OCI-LY3 (cell line): ENCODE data around the gene GALNT16.

Experiments
- H2AFZ ChIP-seq: fragments of 200-600, 300-600 bp; shearing (Covaris generic); 2 replicates; pipeline ENCODE4 v1.6.0; 2014; ENCODE audit warnings: antibody characterized with exemption, low read depth, low read length
- H3K27ac ChIP-seq: fragments of 200-600, 300-600 bp; sonication (generic); 2 replicates; pipeline ENCODE4 v1.5.1; 2014; ENCODE audit warnings: mild to moderate bottlenecking, low read length, moderate library complexity, mixed read lengths
- H3K27me3 ChIP-seq: fragments of 200-600, 300-600 bp; sonication (generic); 2 replicates; pipeline ENCODE4 v1.6.1; 2014; ENCODE audit warnings: low read depth, low read length, mixed read lengths
- H3K36me3 ChIP-seq: fragments of 200-600, 300-600 bp; sonication (generic); replicated peaks from 2 replicates; pipeline ENCODE3; 2014; ENCODE audit warnings: low read depth, low read length, mixed read lengths
- H3K4me1 ChIP-seq: fragments of 300-600, 200-600 bp; sonication (generic); 2 replicates; pipeline ENCODE4 v1.6.1; 2014; ENCODE audit warnings: low read length, mixed read lengths
- H3K4me2 ChIP-seq: fragments of 200-600, 300-600 bp; sonication (generic); 2 replicates; pipeline ENCODE4 v1.6.1; 2014; ENCODE audit warnings: low read length, mixed read lengths
- H3K4me3 ChIP-seq: fragments of 300-600, 200-600 bp; sonication (generic); 2 replicates; pipeline ENCODE4 v1.5.1; 2014; ENCODE audit warnings: antibody characterized with exemption, mild to moderate bottlenecking, low read length, moderate library complexity
- H3K79me2 ChIP-seq: fragments of 300-600, 200-600 bp; shearing (Covaris generic); 2 replicates; pipeline ENCODE4 v1.6.1; 2014; ENCODE audit warnings: mild to moderate bottlenecking, low read length, mixed read lengths
- H3K9ac ChIP-seq: fragments of 300-600, 200-600 bp; shearing (Covaris generic); 2 replicates; pipeline ENCODE4 v1.6.0; 2014; ENCODE audit warnings: mild to moderate bottlenecking, low read length, moderate library complexity
- H3K9me3 ChIP-seq: fragments of 200-600, 300-600 bp; shearing (Covaris generic); 2 replicates; pipeline ENCODE4 v1.6.1; 2014; ENCODE audit warnings: low read length, mixed read lengths; ENCODE audit not compliant: insufficient read depth
- H4K20me1 ChIP-seq: fragments of 200-600, 300-600 bp; sonication (generic); 2 replicates; pipeline ENCODE4 v1.6.1; 2016; ENCODE audit warnings: low read length, mixed read lengths; ENCODE audit not compliant: insufficient read depth
- CTCF ChIP-seq: fragments of 200-600, 300-600 bp; sonication (generic); IDR thresholded peaks from 2 replicates; pipeline ENCODE4 v1.5.1; 2014; ENCODE audit warnings: antibody characterized with exemption, low read length, low read depth
- EZH2phosphoT487 ChIP-seq: fragments of 200-600 bp; shearing (Covaris generic); IDR thresholded peaks from 2 replicates; pipeline ENCODE4 v1.6.1; 2018; ENCODE audit warnings: antibody characterized with exemption, mixed run types, low read depth

GALNT16 gene

GRCh38 chr14:69266572-69267345 is 6.8 kb downstream of the GALNT16 start:
- Histone ChIP-seq H3K27ac (no peak overlapping the region), H3K27me3 (peaks cover 13% of the 10 kb centered on the region), H2AFZ (no peak overlapping the region), H3K4me1 (peaks cover 14% of the 10 kb centered on the region), H3K79me2 (no peaks in the 10 kb centered on the region), H3K4me2 (no peak overlapping the region), H3K9me3 (no peaks in the 10 kb centered on the region), H3K9ac (no peak overlapping the region), H3K36me3 (no peaks in the 10 kb centered on the region), H4K20me1 (no peaks in the 10 kb centered on the region), H3K4me3 (no peak overlapping the region)
- TF ChIP-seq EZH2phosphoT487 (no peak), CTCF (no peak)

GRCh38 chr14:69267492-69267891 is 7.5 kb downstream of the GALNT16 start:
- H3K4me2 ChIP-seq = no peak overlapping the region

GRCh38 chr14:69268223-69268622 is 8.3 kb downstream of the GALNT16 start:
- no peak overlapping the region for H3K4me2 ChIP-seq
- H3K36me3 ChIP-seq = no peaks in the 10 kb centered on the region
- H3K79me2 ChIP-seq = no peaks in the 10 kb centered on the region
- H2AFZ ChIP-seq = no peak overlapping the region
- 0 out of 2 replicates have a peak, but pooled peaks cover 3% of the 10 kb centered on the region for H3K27me3 ChIP-seq
- no peaks in the 10 kb centered on the region for H4K20me1 ChIP-seq
- H3K9ac ChIP-seq = no peak overlapping the region
- H3K4me1 ChIP-seq = peaks cover 11% of the 10 kb centered on the region
- H3K9me3 ChIP-seq = no peaks in the 10 kb centered on the region
- no peak overlapping the region for H3K4me3 ChIP-seq
- TF ChIP-seq CTCF (no peak), EZH2phosphoT487 (no peak)
- no peak overlapping the region for H3K27ac ChIP-seq

More at GRCh38 chr14:69267492-69267891, 7.5 kb downstream of the GALNT16 start:
- Histone ChIP-seq H4K20me1 (no peaks in the 10 kb centered on the region), H3K27ac (no peak overlapping the region), H3K27me3 (peaks cover 6% of the 10 kb centered on the region; the same call in 1 of the 2 replicates), H2AFZ (no peak overlapping the region), H3K4me3 (no peak overlapping the region), H3K4me1 (peaks cover 12% of the 10 kb centered on the region), H3K9me3 (no peaks in the 10 kb centered on the region), H3K9ac (no peak overlapping the region), H3K36me3 (no peaks in the 10 kb centered on the region), H3K79me2 (no peaks in the 10 kb centered on the region)
- TF ChIP-seq EZH2phosphoT487 (no peak), CTCF (no peak)

- H2AFZ ChIP-seq = no peak overlapping the region
- H4K20me1 ChIP-seq = no peaks in the 10 kb centered on the region
- no peaks in the 10 kb centered on the region for H3K36me3 ChIP-seq
- H3K27ac ChIP-seq = no peak overlapping the region
- peaks cover 6% of the 10 kb centered on the region for H3K4me1 ChIP-seq
- no peaks in the 10 kb centered on the region for H3K9me3 ChIP-seq
- no peak overlapping the region for H3K4me2 ChIP-seq
- no peak overlapping the region for H3K9ac ChIP-seq
- TF ChIP-seq CTCF (no peak), EZH2phosphoT487 (no peak)
- 0 out of 2 replicates have a peak, but pooled peaks cover 4% of the 10 kb centered on the region for H3K27me3 ChIP-seq
- no peaks in the 10 kb centered on the region for H3K79me2 ChIP-seq
- H3K4me3 ChIP-seq = no peak overlapping the region
These were observed 8.8 kb downstream of the GALNT16 start for GRCh38 chr14:69268763-69269162.
